ENCODE results near the gene LHFPL3.

LHFPL3 gene

DNA sequence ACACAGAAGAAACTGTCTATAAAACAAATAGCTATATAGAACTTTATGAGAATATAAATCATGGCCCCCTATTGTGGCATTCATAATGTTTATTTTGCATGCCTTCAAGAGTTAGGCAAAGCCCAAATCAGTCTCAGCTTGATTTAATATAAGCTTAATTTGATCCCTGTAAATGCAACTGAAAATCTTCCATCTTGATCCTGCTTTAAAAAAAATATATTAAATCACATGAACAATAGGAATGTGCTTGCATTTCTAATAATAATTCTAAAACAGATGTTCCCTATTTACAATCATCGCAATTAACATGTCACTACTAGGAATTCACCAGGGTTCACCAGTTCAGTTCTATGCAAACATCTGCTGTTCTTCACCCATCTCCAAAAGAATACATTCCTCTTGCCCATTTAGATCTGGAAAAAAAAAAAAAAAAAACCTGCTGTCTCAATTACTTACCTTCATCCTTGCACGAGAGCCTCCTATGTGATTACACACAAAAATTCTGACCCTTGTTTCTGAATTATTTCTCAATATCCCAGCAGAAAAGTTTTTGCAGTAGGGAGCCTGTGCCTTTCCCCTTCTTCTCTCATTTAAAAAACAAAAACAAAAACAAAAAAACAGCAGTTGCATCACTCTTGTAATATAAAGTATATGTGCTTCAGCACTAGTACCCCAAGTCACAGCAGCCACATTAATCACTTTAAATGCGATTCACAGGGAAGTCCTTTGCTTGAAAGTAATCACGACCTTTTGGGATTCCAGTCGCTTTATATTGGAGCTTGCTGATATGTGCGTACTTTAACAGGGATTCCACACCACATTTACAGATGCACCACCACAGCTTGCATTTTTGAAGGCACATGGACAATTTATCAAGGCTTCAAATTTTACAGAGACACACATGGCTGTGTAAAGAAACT is 490.8 kb downstream of the LHFPL3 start:
- no peak overlapping the region for H3K27ac ChIP-seq
- TF ChIP-seq, protein P1, sequence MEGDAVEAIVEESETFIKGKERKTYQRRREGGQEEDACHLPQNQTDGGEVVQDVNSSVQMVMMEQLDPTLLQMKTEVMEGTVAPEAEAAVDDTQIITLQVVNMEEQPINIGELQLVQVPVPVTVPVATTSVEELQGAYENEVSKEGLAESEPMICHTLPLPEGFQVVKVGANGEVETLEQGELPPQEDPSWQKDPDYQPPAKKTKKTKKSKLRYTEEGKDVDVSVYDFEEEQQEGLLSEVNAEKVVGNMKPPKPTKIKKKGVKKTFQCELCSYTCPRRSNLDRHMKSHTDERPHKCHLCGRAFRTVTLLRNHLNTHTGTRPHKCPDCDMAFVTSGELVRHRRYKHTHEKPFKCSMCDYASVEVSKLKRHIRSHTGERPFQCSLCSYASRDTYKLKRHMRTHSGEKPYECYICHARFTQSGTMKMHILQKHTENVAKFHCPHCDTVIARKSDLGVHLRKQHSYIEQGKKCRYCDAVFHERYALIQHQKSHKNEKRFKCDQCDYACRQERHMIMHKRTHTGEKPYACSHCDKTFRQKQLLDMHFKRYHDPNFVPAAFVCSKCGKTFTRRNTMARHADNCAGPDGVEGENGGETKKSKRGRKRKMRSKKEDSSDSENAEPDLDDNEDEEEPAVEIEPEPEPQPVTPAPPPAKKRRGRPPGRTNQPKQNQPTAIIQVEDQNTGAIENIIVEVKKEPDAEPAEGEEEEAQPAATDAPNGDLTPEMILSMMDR (conservative IDR thresholded peaks at IDR 0.05) = no peak
- TF ChIP-seq ZFX (IDR thresholded peaks at IDR 0.05) = no peak

GRCh38 chr7:104820836-104821535 is 492.6 kb downstream of the LHFPL3 start:
- H3K27ac ChIP-seq = no peak overlapping the region
- TF ChIP-seq, protein P1 (conservative IDR thresholded peaks at IDR 0.05) = no peak
- no peak for TF ChIP-seq ZFX (IDR thresholded peaks at IDR 0.05)

DNA sequence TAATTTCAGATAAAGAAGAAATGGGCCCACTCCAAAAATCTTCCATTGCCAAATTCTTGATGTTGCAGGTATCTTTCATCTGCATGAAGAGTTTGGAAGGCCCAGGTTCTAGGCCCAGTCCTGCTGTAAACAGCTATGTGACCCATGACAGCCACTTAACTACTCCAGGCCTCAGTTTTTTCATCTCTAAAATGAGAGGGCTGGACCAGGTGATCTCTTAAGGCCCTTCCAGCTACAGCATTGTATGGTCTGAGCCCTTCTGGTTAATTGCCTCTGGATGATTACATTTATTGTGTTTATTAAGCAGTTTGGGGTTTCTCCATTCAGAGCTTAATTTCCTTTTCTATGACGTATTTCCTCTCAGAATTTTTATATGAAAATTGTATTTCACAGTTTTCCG is 494.8 kb downstream of the LHFPL3 start:
- no peak overlapping the region for H3K27ac ChIP-seq
- TF ChIP-seq, protein P1 (conservative IDR thresholded peaks at IDR 0.05) = no peak
- no peak for TF ChIP-seq ZFX (IDR thresholded peaks at IDR 0.05)

GRCh38 chr7:104825099-104825498 is 496.7 kb downstream of the LHFPL3 start:
- H3K27ac ChIP-seq = no peak overlapping the region
- no peak for TF ChIP-seq ZFX (IDR thresholded peaks at IDR 0.05)
- TF ChIP-seq, protein P1 (conservative IDR thresholded peaks at IDR 0.05) = no peak

GRCh38 chr7:104826135-104826534 is 497.7 kb downstream of the LHFPL3 start:
- H3K27ac ChIP-seq = no peak overlapping the region
- TF ChIP-seq, protein P1 (conservative IDR thresholded peaks at IDR 0.05) = no peak
- TF ChIP-seq ZFX (IDR thresholded peaks at IDR 0.05) = no peak

DNA sequence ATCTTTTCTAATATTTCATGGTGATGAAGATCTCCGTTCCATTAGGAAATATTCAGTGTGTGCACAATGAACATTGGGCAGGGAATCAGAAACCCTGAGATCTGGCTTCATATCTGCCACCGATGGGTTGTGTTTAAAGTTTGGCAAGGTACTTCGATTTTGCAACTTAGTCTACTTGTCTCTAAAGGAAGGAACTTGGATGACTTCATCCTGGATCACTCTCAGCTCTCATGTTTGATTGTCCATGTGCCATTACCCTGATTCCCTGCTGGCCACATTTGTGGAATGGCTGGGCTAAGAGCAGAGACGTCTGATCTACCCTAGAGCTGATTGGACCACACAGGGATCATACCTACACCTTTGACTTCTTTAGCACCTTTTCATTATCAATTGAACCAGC is 508.6 kb downstream of the LHFPL3 start:
- no peak overlapping the region for H3K27ac ChIP-seq
- TF ChIP-seq, protein P1 (conservative IDR thresholded peaks at IDR 0.05) = no peak
- TF ChIP-seq ZFX (IDR thresholded peaks at IDR 0.05) = no peak

All from C4-2B (cell line).